ENCODE data around the gene TRAPPC12. TPM values are rescaled to one million over a fixed set of nuclear protein-coding genes. Genes with fewer than 3 reads are reported as not detected.
"Not testable (repeated sequence)": the region's sequence is repeated elsewhere in the genome, so short reads cannot be mapped to it uniquely, and the experiment has no call there.

The TRAPPC12 gene
- total RNA-seq, 6 experiments from 2014 or later: 69.1 to 83.3 (median 74.8) TPM

DNA sequence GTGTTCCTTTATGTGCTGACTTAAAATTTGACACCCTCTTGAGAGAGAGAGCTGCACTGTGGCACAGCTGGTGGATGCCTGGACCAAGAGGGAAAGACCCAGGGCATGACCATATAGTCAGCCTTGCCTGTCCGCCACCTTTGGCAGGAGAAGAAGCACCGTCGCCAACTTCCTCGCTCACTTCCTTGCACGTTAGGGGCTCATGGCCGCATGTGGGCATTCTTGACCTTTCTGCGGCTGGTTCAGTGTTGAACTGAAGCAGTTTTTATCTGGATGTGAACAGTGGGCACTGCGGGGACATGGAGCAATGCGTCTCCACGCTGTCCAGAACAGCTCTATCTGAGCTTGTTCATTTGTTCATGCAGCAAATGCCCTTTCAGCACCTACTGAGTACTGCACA lies 66.9 kb downstream of the TRAPPC12 start:
- no peaks in the 10 kb centered on the region for H3K9me3 Mint-ChIP-seq
- TF ChIP-seq, protein P1, sequence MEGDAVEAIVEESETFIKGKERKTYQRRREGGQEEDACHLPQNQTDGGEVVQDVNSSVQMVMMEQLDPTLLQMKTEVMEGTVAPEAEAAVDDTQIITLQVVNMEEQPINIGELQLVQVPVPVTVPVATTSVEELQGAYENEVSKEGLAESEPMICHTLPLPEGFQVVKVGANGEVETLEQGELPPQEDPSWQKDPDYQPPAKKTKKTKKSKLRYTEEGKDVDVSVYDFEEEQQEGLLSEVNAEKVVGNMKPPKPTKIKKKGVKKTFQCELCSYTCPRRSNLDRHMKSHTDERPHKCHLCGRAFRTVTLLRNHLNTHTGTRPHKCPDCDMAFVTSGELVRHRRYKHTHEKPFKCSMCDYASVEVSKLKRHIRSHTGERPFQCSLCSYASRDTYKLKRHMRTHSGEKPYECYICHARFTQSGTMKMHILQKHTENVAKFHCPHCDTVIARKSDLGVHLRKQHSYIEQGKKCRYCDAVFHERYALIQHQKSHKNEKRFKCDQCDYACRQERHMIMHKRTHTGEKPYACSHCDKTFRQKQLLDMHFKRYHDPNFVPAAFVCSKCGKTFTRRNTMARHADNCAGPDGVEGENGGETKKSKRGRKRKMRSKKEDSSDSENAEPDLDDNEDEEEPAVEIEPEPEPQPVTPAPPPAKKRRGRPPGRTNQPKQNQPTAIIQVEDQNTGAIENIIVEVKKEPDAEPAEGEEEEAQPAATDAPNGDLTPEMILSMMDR (IDR thresholded peaks at IDR 0.05): no peak
- H3K36me3 Mint-ChIP-seq (ENCODE audit: low read depth): peaks cover 41% of the 10 kb centered on the region
- H3K4me3 Mint-ChIP-seq: no peak overlapping the region
- DNase-seq: no peak
- H3K4me1 Mint-ChIP-seq (ENCODE audit: low read depth): peaks cover 6% of the 10 kb centered on the region; the same call in 1 of the 2 replicates
- H3K27me3 Mint-ChIP-seq (ENCODE audit: insufficient read depth): no peaks in the 10 kb centered on the region; the same call in 1 of the 2 replicates
- H3K27ac Mint-ChIP-seq: no peak overlapping the region

DNA sequence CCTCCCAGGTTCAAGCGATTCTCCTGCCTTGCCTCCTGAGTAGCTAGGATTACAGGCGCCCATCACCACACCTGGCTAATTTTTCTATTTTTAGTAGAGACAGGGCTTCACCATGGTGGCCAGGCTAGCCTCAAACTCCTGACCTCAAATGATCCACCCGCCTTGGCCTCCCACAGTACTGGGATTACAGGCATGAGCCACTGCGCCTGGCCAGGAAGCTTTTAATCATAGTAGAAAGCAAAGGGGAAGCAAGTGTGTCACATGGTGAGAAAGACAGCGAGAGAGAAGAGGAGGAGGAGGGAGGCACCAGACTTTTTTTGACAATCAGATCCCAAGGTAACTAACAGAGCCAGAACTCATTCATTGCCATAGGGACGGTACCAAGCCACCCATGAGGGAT lies 67.7 kb downstream of the TRAPPC12 start:
- H3K27me3 Mint-ChIP-seq (ENCODE audit: insufficient read depth); H3K27ac Mint-ChIP-seq; H3K9me3 Mint-ChIP-seq; H3K4me1 Mint-ChIP-seq (ENCODE audit: low read depth); DNase-seq; H3K4me3 Mint-ChIP-seq: not testable (repeated sequence)
- peaks cover 41% of the 10 kb centered on the region for H3K36me3 Mint-ChIP-seq (ENCODE audit: low read depth)

DNA sequence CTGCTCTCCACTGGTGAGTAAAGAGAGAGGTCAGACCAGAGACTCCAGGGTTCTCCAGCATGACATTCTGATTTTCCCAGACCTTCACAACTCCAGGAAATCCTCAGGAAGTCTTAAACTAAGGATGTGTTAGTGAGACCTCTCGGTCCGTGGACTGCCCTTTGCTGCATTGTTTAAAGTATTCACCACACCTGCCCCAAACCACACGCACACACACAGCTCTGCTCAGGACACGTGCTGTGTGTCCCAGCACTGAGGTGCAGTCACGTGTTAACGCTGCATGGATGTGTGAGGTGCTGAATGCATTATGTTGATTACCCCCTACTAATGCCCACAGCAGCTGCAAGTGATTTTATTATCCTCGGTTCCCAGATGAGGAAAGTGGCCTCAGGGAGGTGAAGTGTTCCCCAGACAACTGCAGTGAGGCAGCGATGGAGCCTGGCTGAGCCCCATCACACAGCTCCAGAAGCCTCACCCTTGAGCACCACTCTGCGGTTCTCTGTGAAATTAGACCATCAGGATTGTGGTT lies 68.4 kb downstream of the TRAPPC12 start:
- DNase-seq: no peak
- H3K36me3 Mint-ChIP-seq (ENCODE audit: low read depth): peaks cover 41% of the 10 kb centered on the region
- TF ChIP-seq, protein P1 (IDR thresholded peaks at IDR 0.05): no peak
- no peak overlapping the region for H3K27ac Mint-ChIP-seq
- no peaks in the 10 kb centered on the region; the same call in 1 of the 2 replicates for H3K27me3 Mint-ChIP-seq (ENCODE audit: insufficient read depth)
- no peaks in the 10 kb centered on the region for H3K9me3 Mint-ChIP-seq
- H3K4me3 Mint-ChIP-seq: no peak overlapping the region
- H3K4me1 Mint-ChIP-seq (ENCODE audit: low read depth): peaks cover 6% of the 10 kb centered on the region; the same call in 1 of the 2 replicates

DNA sequence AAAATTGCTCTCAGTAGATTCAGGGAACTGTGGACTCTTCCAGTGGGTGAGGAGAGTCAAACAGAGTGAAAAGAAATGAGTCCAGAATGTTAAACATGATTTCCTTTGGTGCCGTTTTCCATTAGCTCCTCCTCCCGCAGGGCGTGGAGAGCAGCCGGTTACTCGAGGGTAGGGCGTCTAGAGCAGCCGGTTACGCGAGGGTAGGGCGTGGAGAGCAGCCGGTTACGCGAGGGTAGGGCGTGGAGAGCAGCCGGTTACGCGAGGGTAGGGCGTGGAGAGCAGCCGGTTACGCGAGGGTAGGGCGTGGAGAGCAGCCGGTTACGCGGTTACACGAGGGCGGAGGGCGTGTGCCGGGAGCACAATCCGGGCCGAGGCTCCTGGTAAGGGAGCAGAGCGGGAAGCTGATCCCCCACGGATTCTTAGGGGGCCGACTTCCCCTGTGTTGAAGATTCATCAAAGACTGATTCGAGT lies 69.0 kb downstream of the TRAPPC12 start:
- not testable (repeated sequence) for H3K27ac Mint-ChIP-seq; H3K27me3 Mint-ChIP-seq (ENCODE audit: insufficient read depth); H3K9me3 Mint-ChIP-seq; H3K4me1 Mint-ChIP-seq (ENCODE audit: low read depth); H3K4me3 Mint-ChIP-seq; DNase-seq
- peaks cover 41% of the 10 kb centered on the region for H3K36me3 Mint-ChIP-seq (ENCODE audit: low read depth)

DNA sequence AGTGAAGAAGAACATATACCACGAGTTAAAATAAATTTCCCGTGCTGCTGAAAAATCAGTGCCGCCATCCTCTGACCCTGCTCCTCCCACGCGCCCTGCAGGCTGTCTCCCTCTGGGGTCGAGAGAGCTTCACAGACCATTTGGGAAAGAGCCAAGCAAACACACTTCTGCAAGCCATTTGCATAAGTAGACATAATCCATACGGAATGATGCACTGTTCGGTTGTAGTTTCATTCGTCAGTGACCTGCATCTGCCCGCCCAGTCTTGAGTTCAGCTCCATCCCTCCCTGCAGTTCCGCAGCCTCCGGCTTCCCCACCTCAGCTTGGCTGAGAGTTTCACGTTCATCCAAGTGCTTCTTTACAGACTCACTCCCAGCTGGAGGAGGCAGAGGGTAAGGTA lies 69.6 kb downstream of the TRAPPC12 start:
- no peaks in the 10 kb centered on the region for H3K9me3 Mint-ChIP-seq
- TF ChIP-seq, protein P1 (IDR thresholded peaks at IDR 0.05): no peak
- no peaks in the 10 kb centered on the region; the same call in 1 of the 2 replicates for H3K27me3 Mint-ChIP-seq (ENCODE audit: insufficient read depth)
- H3K4me1 Mint-ChIP-seq (ENCODE audit: low read depth): peaks cover 6% of the 10 kb centered on the region; the same call in 1 of the 2 replicates
- DNase-seq: no peak
- H3K36me3 Mint-ChIP-seq (ENCODE audit: low read depth): peaks cover 41% of the 10 kb centered on the region
- H3K27ac Mint-ChIP-seq: no peak overlapping the region
- H3K4me3 Mint-ChIP-seq: no peak overlapping the region

DNA sequence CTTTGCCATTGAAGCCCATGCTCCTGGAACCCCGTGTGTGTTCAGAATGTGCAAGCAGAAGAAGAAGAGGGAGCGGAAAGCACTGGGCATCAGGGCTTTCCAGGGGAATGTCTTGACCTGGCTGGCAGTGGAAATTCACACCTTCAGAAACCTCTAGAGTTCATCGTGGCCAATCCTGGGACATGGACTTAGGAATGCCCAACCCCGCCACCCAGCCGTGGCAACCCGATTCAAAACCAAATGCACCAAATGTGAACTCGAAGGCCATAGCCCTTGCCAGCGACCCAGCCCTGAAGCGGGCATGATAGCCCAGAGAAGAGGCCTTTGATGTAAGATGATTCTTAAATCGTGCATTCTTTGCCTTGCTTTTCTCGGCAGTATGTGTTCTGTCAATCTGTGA lies 70.4 kb downstream of the TRAPPC12 start:
- Mint-ChIP-seq H3K36me3 (ENCODE audit: low read depth) (peaks cover 41% of the 10 kb centered on the region), H3K4me1 (ENCODE audit: low read depth) (peaks cover 6% of the 10 kb centered on the region; the same call in 1 of the 2 replicates), H3K27me3 (ENCODE audit: insufficient read depth) (no peaks in the 10 kb centered on the region; the same call in 1 of the 2 replicates), H3K4me3 (no peak overlapping the region), H3K27ac (no peak overlapping the region), H3K9me3 (no peaks in the 10 kb centered on the region)
- TF ChIP-seq, protein P1 (IDR thresholded peaks at IDR 0.05): no peak
- no peak for DNase-seq

Data from HFFc6 (cell line).